HG03469 (cell line): ENCODE data around the gene CNEP1R1.

Experiments used
- ATAC-seq: cut with Tn5 transposase; IDR thresholded peaks from one replicate; pipeline ENCODE4 v1.9.1; 2021; ENCODE audit warnings: mild to moderate bottlenecking, moderate library complexity, moderate number of reproducible peaks; ENCODE audit not compliant: unreplicated experiment

Gene CNEP1R1

GRCh38 chr16:50015631-50016030 lies 9.4 kb upstream of the CNEP1R1 start:
- ATAC-seq, result no peak

- no peak for ATAC-seq
Measured at GRCh38 chr16:50017553-50017952, 7.5 kb upstream of the CNEP1R1 start.

GRCh38 chr16:50021544-50021943 lies 3.5 kb upstream of the CNEP1R1 start:
- ATAC-seq, result no peak

DNA sequence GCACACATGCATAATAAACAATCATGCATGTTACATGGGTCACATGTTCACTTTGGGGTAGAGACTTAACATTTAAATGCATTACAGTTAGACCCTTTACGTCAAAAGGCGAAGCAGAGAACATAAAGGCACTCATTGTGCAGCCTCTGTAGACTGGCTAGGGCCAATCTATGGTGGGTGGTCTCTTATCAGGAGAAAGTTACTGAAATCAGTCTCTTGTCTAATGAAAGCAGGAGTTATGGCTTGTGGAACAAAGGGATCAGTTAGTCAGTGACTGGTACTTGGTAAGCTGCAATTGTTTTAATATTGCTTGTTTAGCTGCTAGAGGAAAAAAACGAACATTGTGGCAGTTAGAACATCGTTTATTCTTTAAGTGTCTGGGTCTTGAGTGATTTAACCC lies 1.4 kb upstream of the CNEP1R1 start:
- ATAC-seq, result no peak

GRCh38 chr16:50024207-50024606 lies 818 bp upstream of the CNEP1R1 start:
- no peak for ATAC-seq

GRCh38 chr16:50025537-50025931 lies 509 bp downstream of the CNEP1R1 start:
- ATAC-seq, result no peak

DNA sequence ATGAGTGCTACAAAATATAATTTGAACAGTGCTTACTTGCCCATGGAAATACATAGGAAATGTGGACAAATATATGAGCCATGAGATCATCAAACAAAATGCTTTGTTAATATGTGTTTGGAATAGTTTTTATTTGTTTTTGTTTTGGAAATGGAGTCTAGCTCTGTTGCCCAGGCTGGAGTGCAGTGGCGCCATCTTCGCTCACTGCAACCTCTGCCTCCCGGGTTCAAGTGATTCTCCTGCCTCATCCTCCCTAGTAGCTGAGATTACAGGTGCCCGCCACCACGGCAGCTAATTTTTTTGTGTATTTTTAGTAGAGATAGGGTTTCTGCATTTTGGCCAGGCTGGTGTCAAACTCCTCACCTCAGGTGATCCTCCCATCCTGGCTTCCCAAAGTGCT lies 2.8 kb downstream of the CNEP1R1 start:
- ATAC-seq, result no peak

GRCh38 chr16:50035468-50035992 lies 10.5 kb downstream of the CNEP1R1 start:
- ATAC-seq, result no peak

- ATAC-seq, result no peak
Measured at GRCh38 chr16:50036426-50036825, 11.4 kb downstream of the CNEP1R1 start.

DNA sequence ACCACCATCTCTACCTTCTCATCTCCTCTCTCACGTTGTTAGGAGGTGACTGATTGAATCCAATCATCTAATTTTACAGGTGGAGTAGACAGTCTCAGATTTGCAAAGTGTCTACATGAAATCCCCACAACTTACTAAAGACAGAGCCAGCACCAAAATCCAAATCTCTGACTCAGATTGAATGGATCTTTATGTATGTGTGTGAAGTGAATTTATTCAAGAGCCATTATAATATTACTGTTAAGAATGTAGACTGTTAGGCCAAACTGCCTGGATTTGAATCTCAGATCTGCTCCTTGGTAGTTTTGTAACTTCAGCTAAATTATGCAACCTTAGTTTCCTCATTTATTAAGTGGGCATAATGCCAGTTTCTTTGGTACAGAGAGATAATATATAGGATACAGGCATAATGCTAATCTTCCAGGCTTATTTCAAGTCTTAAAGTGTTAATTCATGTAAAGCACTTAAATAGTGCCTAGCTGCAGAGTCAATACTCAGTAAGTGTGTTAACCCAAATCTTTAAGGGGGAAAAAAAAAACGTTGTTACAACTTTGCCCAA lies 12.7 kb downstream of the CNEP1R1 start:
- no peak for ATAC-seq

GRCh38 chr16:50038286-50038685 lies 13.3 kb downstream of the CNEP1R1 start:
- no peak for ATAC-seq

GRCh38 chr16:50038756-50039529 lies 13.9 kb downstream of the CNEP1R1 start:
- ATAC-seq, result no peak

- ATAC-seq, result no peak
Measured at GRCh38 chr16:50040018-50040417, 15.0 kb downstream of the CNEP1R1 start.

DNA sequence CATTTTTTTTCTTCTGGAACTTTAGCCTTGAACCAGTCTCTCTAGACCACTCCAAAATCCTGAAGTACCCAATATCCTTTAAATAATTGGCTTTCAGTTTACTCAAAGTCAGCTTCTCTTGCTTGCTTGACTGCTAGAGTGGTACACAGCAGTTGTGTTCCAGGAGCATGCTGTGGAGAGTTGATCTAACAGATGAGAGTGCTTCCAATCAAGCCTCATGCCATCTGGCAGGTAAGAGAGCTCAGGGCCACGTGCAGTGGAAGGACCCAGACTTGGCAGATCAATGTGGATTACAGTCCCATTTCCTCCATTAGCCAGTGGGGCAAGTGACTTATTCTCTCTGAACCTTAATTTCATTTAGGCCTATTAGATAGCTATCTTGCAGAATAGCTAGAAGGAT lies 15.7 kb downstream of the CNEP1R1 start:
- no peak for ATAC-seq

DNA sequence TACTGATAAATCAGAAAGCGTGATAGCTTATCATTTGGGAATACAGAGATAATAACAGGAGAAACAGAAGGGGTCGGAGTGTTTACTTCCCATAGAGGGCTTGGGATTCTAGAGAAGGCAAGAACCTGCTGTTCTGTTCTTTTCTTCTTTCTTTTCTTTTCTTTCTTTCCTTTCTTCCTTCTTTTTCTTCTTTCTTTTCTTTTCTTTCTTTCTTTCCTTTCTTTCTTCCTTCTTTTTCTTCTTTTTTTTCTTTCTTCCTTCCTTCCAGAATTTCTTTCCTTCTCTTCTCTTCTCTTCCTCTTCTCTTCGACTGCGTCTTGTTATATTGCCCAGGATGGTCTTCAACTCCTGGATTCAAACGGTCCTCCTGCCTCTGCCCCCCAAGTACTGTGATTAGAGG lies 18.3 kb downstream of the CNEP1R1 start:
- no peak for ATAC-seq

DNA sequence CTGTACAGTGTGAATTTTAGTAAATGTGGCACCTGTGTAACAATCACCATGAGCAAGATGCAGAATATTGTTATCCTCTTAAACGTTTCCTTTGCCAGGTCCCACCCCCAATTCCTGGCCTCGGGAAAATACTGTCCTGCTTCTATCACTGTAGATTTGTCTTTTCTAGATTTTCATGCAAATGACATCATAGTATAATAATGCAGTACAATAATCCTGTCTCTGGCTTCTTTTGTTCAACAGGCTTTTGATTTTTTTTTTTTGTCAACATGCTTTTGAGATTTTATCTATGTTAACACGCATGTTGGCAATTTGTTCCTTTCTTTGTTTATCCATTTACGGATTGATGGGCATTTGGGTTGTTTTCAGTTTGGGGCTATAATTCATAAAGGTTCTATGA lies 20.4 kb downstream of the CNEP1R1 start:
- no peak for ATAC-seq

DNA sequence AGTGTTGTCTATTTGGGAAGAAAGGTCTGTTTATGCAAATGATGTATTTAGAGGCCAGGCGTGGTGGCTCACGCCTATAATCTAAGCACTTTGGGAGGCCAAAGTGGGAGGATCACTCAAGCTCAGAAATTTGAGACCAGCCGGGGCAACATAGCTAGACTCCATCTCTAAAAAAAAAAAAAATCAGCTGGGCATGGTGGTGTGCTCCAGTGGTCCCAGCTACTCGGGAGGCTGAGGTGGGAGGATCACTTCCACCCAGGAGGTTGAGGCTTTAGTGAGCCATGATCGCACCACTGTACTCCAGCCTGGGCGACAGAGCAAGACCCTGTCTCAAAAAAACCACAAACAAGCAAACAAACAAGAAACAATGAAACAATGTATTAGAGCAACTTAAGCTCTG lies 21.8 kb downstream of the CNEP1R1 start:
- no peak for ATAC-seq

GRCh38 chr16:50047864-50048263 lies 22.8 kb downstream of the CNEP1R1 start:
- ATAC-seq, result no peak

DNA sequence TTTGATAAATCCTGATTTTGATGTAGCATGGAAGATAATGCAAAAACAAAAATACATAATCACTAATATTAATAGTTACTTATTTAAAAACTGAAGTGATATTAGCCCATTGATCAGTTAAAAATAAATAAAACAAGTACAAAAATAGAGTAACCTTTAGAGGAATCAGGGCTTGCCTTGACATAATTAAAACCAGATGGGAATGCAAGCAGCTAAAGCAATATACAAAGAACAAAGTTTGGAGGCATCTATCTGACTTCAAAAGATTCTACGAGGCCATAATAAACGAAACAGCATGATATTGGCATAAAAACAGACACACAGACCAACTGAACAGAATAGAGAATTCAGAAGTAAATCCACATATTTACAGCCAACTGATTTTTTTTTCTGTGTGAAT lies 25.8 kb downstream of the CNEP1R1 start:
- ATAC-seq, result no peak

DNA sequence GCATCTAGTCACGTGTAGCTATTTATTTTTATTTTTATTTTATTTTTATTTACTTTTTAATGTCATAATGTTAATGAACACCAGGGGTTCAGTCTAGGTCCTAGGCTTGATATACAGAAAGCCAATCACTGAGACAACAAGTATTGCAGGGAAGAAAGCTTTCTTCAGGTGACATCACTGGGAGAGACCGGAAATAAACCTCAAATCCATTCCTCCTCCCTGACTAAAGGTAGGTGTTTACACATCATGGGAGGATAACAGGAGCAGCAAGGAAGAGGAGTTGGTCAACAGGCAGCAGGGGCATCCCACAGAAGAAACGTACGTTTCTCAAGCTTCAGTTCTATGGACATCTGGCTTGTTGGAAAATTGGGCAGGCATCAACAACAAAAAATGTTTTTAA lies 31.2 kb downstream of the CNEP1R1 start:
- no peak for ATAC-seq

- ATAC-seq, result no peak
Measured at GRCh38 chr16:50058091-50058771, 33.2 kb downstream of the CNEP1R1 start.

- no peak for ATAC-seq
Measured at GRCh38 chr16:50059111-50059510, 34.1 kb downstream of the CNEP1R1 start.
